ENCODE results near the gene LIN7C. TPM values are rescaled to one million over a fixed set of nuclear protein-coding genes. Genes with fewer than 3 reads are reported as not detected.
"Not testable (repeated sequence)": the region's sequence is repeated elsewhere in the genome, so short reads cannot be mapped to it uniquely, and the experiment has no call there.

The LIN7C gene
- total RNA-seq, 1 donor from 2014 or later = 31.0 TPM

DNA sequence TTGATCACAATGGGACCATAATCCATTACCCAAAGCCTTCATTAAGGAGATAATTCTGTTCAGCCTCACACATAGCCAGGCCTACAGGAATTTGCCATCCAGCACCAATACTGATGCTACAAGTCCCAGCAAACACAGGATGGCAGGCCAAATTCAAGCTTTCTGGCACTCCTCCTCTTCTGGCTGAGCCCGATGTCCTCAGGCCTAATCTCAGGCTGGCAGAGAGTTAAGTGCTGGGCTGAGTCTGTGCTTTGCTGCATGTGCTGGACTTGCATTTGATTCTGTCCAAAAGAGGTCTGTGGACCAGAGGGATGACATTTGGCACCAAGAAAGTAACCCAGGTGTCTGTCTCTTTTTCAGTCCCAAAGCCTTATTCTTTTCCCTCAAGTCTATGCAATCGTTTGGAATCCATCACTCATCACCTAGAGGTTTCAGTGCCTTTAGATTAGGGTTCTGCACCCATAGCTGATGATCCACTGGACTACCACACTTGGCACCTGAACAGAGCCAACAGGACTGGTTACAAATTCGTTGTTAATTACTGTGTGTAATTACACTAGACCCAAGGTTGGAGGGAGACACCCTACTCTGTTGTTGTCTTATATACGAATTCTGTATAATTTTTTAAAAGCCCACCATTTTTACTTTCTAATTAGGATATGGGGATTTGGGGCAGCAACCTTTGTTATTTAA lies 19.4 kb upstream of the LIN7C start:
- H3K36me3 Mint-ChIP-seq (ENCODE audit: low read depth) = no peaks in the 10 kb centered on the region
- H3K4me1 Mint-ChIP-seq (ENCODE audit: low read depth) = no peaks in the 10 kb centered on the region
- H3K27me3 Mint-ChIP-seq (ENCODE audit: low read depth) = no peaks in the 10 kb centered on the region
- intact Hi-C loops (cut with micrococcal nuclease) = no loop called here
- H3K4me3 Mint-ChIP-seq (ENCODE audit: low read depth) = no peak overlapping the region
- H3K27ac Mint-ChIP-seq = no peak overlapping the region
- no peaks in the 10 kb centered on the region for H3K9me3 Mint-ChIP-seq
- DNase-seq (ENCODE audit: low spot score) = no peak

- H3K27ac Mint-ChIP-seq = no peak overlapping the region
- no peak for DNase-seq (ENCODE audit: low spot score)
- H3K9me3 Mint-ChIP-seq = no peaks in the 10 kb centered on the region
- H3K27me3 Mint-ChIP-seq (ENCODE audit: low read depth) = no peaks in the 10 kb centered on the region
- H3K4me3 Mint-ChIP-seq (ENCODE audit: low read depth) = no peak overlapping the region
- intact Hi-C loops (cut with micrococcal nuclease) = no loop called here
- no peaks in the 10 kb centered on the region for H3K36me3 Mint-ChIP-seq (ENCODE audit: low read depth)
- no peaks in the 10 kb centered on the region for H3K4me1 Mint-ChIP-seq (ENCODE audit: low read depth)
Measured at GRCh38 chr11:27524155-27524554, 17.6 kb upstream of the LIN7C start.

- DNase-seq (ENCODE audit: low spot score) = no peak
- H3K9me3 Mint-ChIP-seq = no peaks in the 10 kb centered on the region
- no peaks in the 10 kb centered on the region for H3K36me3 Mint-ChIP-seq (ENCODE audit: low read depth)
- intact Hi-C loops (cut with micrococcal nuclease) = no loop called here
- no peak overlapping the region for H3K4me3 Mint-ChIP-seq (ENCODE audit: low read depth)
- no peak overlapping the region for H3K27ac Mint-ChIP-seq
- H3K4me1 Mint-ChIP-seq (ENCODE audit: low read depth) = no peaks in the 10 kb centered on the region
- no peaks in the 10 kb centered on the region for H3K27me3 Mint-ChIP-seq (ENCODE audit: low read depth)
Measured at GRCh38 chr11:27520226-27520625, 13.7 kb upstream of the LIN7C start.

DNA sequence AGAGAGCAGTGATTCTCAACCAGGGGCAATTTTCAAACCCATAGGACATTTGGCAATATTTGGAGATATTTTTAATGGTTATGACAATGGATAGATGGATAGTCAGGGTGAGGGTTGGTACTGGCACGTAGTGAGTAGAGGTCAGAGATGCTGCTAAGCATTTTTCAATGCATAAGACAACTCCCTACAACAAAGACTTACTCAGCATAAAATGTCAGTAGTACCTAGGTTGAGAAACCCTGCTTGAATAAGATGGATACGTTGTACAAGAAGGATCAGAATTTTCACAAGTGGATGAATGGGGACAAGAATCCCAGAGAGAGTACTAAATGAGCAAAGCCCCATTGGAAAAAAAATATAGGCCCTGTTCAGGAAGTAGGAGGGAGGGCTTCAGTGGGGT lies 11.9 kb upstream of the LIN7C start:
- Mint-ChIP-seq H3K4me1 (ENCODE audit: low read depth) (no peaks in the 10 kb centered on the region), H3K27ac (no peak overlapping the region)
- intact Hi-C loops (cut with micrococcal nuclease) = no loop called here

DNA sequence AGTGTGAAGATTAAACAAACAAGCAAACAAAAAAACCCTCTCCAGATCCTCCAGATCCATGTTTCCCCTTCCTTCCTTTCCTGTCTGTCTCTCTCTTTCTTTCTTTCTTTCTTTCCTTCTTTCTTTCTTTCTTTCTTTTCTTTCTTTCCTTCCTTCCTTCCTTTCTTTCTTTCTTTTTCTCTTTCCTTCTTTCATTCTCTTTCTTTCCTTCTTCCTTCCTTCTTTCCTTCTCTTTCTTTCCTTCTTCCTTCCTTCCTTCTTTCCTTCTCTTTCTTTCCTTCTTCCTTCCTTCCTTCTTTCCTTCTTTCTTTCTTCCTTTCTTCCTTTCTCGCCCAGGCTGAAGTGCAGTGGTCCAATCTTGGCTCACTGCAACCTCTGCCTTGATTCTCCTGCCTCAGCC lies 10.9 kb upstream of the LIN7C start:
- H3K9me3 Mint-ChIP-seq; H3K4me3 Mint-ChIP-seq (ENCODE audit: low read depth); DNase-seq (ENCODE audit: low spot score); H3K36me3 Mint-ChIP-seq (ENCODE audit: low read depth); H3K27me3 Mint-ChIP-seq (ENCODE audit: low read depth); intact Hi-C loops (cut with micrococcal nuclease); H3K4me1 Mint-ChIP-seq (ENCODE audit: low read depth); H3K27ac Mint-ChIP-seq: not testable (repeated sequence)

More for the DNA sequence above, 11.9 kb upstream of the LIN7C start:
- H3K4me3 Mint-ChIP-seq (ENCODE audit: low read depth) = no peak overlapping the region
- H3K27me3 Mint-ChIP-seq (ENCODE audit: low read depth) = no peaks in the 10 kb centered on the region
- no peak for DNase-seq (ENCODE audit: low spot score)
- no peaks in the 10 kb centered on the region for H3K36me3 Mint-ChIP-seq (ENCODE audit: low read depth)
- H3K9me3 Mint-ChIP-seq = no peaks in the 10 kb centered on the region

GRCh38 chr11:27514558-27514957 lies 8.0 kb upstream of the LIN7C start:
- H3K27ac Mint-ChIP-seq = no peak overlapping the region
- no peak overlapping the region for H3K4me3 Mint-ChIP-seq (ENCODE audit: low read depth)
- H3K9me3 Mint-ChIP-seq = no peaks in the 10 kb centered on the region
- intact Hi-C loops (cut with micrococcal nuclease) = no loop called here
- H3K36me3 Mint-ChIP-seq (ENCODE audit: low read depth) = no peaks in the 10 kb centered on the region
- no peaks in the 10 kb centered on the region for H3K27me3 Mint-ChIP-seq (ENCODE audit: low read depth)
- no peaks in the 10 kb centered on the region for H3K4me1 Mint-ChIP-seq (ENCODE audit: low read depth)
- DNase-seq (ENCODE audit: low spot score) = no peak

GRCh38 chr11:27514076-27514475 lies 7.5 kb upstream of the LIN7C start:
- Mint-ChIP-seq H3K27ac (no peak overlapping the region), H3K4me3 (ENCODE audit: low read depth) (no peak overlapping the region), H3K36me3 (ENCODE audit: low read depth) (no peaks in the 10 kb centered on the region), H3K9me3 (no peaks in the 10 kb centered on the region), H3K4me1 (ENCODE audit: low read depth) (no peaks in the 10 kb centered on the region), H3K27me3 (ENCODE audit: low read depth) (no peaks in the 10 kb centered on the region)
- intact Hi-C loops (cut with micrococcal nuclease) = no loop called here
- no peak for DNase-seq (ENCODE audit: low spot score)

- Mint-ChIP-seq H3K27me3 (ENCODE audit: low read depth) (no peaks in the 10 kb centered on the region), H3K9me3 (no peaks in the 10 kb centered on the region), H3K4me3 (ENCODE audit: low read depth) (no peak overlapping the region), H3K36me3 (ENCODE audit: low read depth) (no peaks in the 10 kb centered on the region), H3K27ac (no peak overlapping the region), H3K4me1 (ENCODE audit: low read depth) (peaks cover 3% of the 10 kb centered on the region)
- DNase-seq (ENCODE audit: low spot score) = no peak
- intact Hi-C loops (cut with micrococcal nuclease) = no loop called here
Measured at GRCh38 chr11:27513389-27513788, 6.8 kb upstream of the LIN7C start.

DNA sequence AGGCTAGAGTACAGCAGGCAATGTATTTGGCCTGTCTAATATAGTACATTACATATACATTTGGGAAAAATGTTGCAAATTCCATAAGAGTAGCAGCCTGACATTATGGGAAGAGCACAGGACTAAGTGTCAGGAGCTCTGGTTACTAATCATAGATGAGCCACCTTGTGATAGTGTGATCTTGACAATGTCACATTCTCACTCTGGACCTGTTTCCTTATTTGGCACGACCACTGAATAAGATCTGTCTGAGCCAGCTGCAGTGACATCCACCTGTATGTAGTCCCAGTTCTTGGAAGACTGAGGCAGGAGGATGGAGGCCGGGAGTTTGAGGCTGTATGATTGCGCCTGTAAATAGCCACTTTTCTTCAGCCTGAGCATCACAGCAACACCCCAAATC lies 5.7 kb upstream of the LIN7C start:
- DNase-seq (ENCODE audit: low spot score) = no peak
- Mint-ChIP-seq H3K27ac (no peak overlapping the region), H3K4me3 (ENCODE audit: low read depth) (no peak overlapping the region), H3K4me1 (ENCODE audit: low read depth) (peaks cover 11% of the 10 kb centered on the region), H3K36me3 (ENCODE audit: low read depth) (peaks cover 4% of the 10 kb centered on the region), H3K27me3 (ENCODE audit: low read depth) (no peaks in the 10 kb centered on the region), H3K9me3 (no peaks in the 10 kb centered on the region)
- intact Hi-C loops (cut with micrococcal nuclease) = no loop called here

GRCh38 chr11:27509908-27510307 lies 3.3 kb upstream of the LIN7C start:
- Mint-ChIP-seq H3K27me3 (ENCODE audit: low read depth) (no peaks in the 10 kb centered on the region), H3K9me3 (no peaks in the 10 kb centered on the region), H3K4me3 (ENCODE audit: low read depth) (no peak overlapping the region), H3K4me1 (ENCODE audit: low read depth) (peaks cover 20% of the 10 kb centered on the region), H3K27ac (no peak overlapping the region), H3K36me3 (ENCODE audit: low read depth) (peaks cover 4% of the 10 kb centered on the region)
- intact Hi-C loops (cut with micrococcal nuclease) = no loop called here
- DNase-seq (ENCODE audit: low spot score) = no peak

- peaks cover 26% of the 10 kb centered on the region for H3K4me1 Mint-ChIP-seq (ENCODE audit: low read depth)
- H3K27ac Mint-ChIP-seq = peak overlapping the region; percentile 99
- H3K4me3 Mint-ChIP-seq (ENCODE audit: low read depth) = peak overlapping the region; percentile 99
- DNase-seq (ENCODE audit: low spot score) = no peak
- no peaks in the 10 kb centered on the region for H3K9me3 Mint-ChIP-seq
- H3K27me3 Mint-ChIP-seq (ENCODE audit: low read depth) = no peaks in the 10 kb centered on the region
- H3K36me3 Mint-ChIP-seq (ENCODE audit: low read depth) = peaks cover 9% of the 10 kb centered on the region
- intact Hi-C loops (cut with micrococcal nuclease) = no loop called here
Measured at GRCh38 chr11:27507557-27508322, 1.2 kb upstream of the LIN7C start.

GRCh38 chr11:27505781-27506180 lies 788 bp downstream of the LIN7C start:
- Mint-ChIP-seq H3K27ac (peak overlapping the region; percentile 99), H3K27me3 (ENCODE audit: low read depth) (no peaks in the 10 kb centered on the region), H3K36me3 (ENCODE audit: low read depth) (peaks cover 14% of the 10 kb centered on the region), H3K4me1 (ENCODE audit: low read depth) (peaks cover 33% of the 10 kb centered on the region), H3K4me3 (ENCODE audit: low read depth) (peak overlapping the region; percentile 99), H3K9me3 (no peaks in the 10 kb centered on the region)
- intact Hi-C loops (cut with micrococcal nuclease) = loop anchor here (1.0 kb wide), 4 partner anchors 8 to 603 kb away; partner anchors contain the start of genes CCDC34, KIF18A and METTL15
- no peak for DNase-seq (ENCODE audit: low spot score)

DNA sequence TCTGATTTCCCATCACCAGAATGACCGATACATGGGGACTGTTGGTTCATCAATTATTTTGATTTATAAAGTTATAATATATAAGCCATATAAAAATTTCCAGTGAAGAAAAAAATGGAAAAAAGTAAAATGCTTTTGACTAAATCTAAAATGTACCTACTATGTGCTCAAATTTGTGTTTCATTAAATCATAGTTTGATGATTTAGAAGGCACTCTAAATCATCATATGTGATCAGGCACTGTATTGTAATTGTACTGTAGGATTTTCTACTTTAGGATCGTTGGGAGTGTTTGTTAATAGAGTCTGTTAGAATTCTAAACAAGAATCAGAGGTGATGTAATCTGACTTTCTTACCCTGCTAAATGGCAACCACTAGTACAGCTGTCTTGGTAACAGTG lies 2.4 kb downstream of the LIN7C start:
- no peak overlapping the region for H3K4me3 Mint-ChIP-seq (ENCODE audit: low read depth)
- H3K4me1 Mint-ChIP-seq (ENCODE audit: low read depth) = peaks cover 34% of the 10 kb centered on the region

More for the DNA sequence above, 2.4 kb downstream of the LIN7C start:
- intact Hi-C loops (cut with micrococcal nuclease) = no loop called here
- Mint-ChIP-seq H3K36me3 (ENCODE audit: low read depth) (peaks cover 27% of the 10 kb centered on the region), H3K27ac (no peak overlapping the region), H3K27me3 (ENCODE audit: low read depth) (no peaks in the 10 kb centered on the region), H3K9me3 (no peaks in the 10 kb centered on the region)
- no peak for DNase-seq (ENCODE audit: low spot score)
